H1 (cell line): Measurements from ENCODE around the gene ZNF423. TPM values are rescaled to one million over a fixed set of nuclear protein-coding genes. Genes with fewer than 3 reads are reported as not detected.

Experiments
- KDM4A ChIP-seq: IDR thresholded peaks from one replicate; pipeline ENCODE4 v1.7.1; 2012; ENCODE audit warnings: low read depth, mild to moderate bottlenecking, moderate library complexity, low read length, inconsistent platforms; ENCODE audit not compliant: severe bottlenecking
- MAFK ChIP-seq: IDR thresholded peaks from 2 replicates; pipeline ENCODE4 v1.6.1; 2012; ENCODE audit warnings: low read depth, mild to moderate bottlenecking, improper control_type of control experiment, low read length
- RAD21 ChIP-seq, 2 experiments: IDR thresholded peaks in 1 of 2; conservative IDR thresholded peaks in 1 of 2; 2 replicates each; pipeline ENCODE4 v1.6.1; 2011; ENCODE audit warnings: low read depth in 2 of 2, low read length in 2 of 2, improper control_type of control experiment in 1 of 2, inconsistent platforms in 1 of 2, mild to moderate bottlenecking in 1 of 2, moderate library complexity in 1 of 2
- SP2 ChIP-seq: IDR thresholded peaks from 2 replicates; pipeline ENCODE4 v1.6.1; 2012; ENCODE audit warnings: mild to moderate bottlenecking, low read length, inconsistent platforms
- TAF7 ChIP-seq: optimal IDR thresholded peaks from 2 replicates; pipeline ENCODE3; 2011; ENCODE audit warnings: low read depth, mild to moderate bottlenecking, inconsistent platforms, low read length, moderate library complexity, borderline replicate concordance
- TCF12 ChIP-seq: IDR thresholded peaks from 2 replicates; pipeline ENCODE4 v1.6.1; 2011; ENCODE audit warnings: low read depth, mild to moderate bottlenecking, low read length
- polyA plus RNA-seq, 7 experiments: library from polyadenylated mRNA; depleted of rRNA in 3 of 7; stranded (reverse) in 5 of 7; unstranded in 2 of 7; fragments of >200 nt in 5 of 7; fragments of 200-250 nt in 2 of 7; gene quantifications; 1 replicate in 5 of 7; 2 replicates in 1 of 7; 4 replicates in 1 of 7; pipeline versions ENCODE4 v1.2.1 to v1.2.3, GENCODE V29; 2011 to 2013; ENCODE audit warnings: missing spikeins in 2 of 7, mixed read lengths in 2 of 7
- total RNA-seq: library from RNA; stranded (reverse); fragmentation: NEBNext Ultra II Directional; extraction: Animal tissue kit (Norgen Biotek cat#: 25700); gene quantifications from 2 replicates; pipeline ENCODE4 v1.2.1, GENCODE V29; 2021
- TF ChIP-seq, protein P1 (sequence below): fragments of 300-600 bp; sonication (generic); IDR thresholded peaks from 2 replicates; pipeline ENCODE4 v1.7.1; 2012; ENCODE audit warnings: low read length, moderate library complexity, mild to moderate bottlenecking, inconsistent platforms; ENCODE audit not compliant: insufficient replicate concordance
- TF ChIP-seq, protein P2 (sequence below), 3 experiments: IDR thresholded peaks; 1 replicate in 2 of 3; 2 replicates in 1 of 3; pipeline versions ENCODE4 v1.5.1 to v1.6.1; 2011; ENCODE audit warnings: low read length in 3 of 3, mild to moderate bottlenecking in 3 of 3, inconsistent platforms in 2 of 3, low read depth in 1 of 3, moderate library complexity in 1 of 3; ENCODE audit not compliant: insufficient read depth in 1 of 3; ENCODE audit errors: control extremely low read depth in 1 of 3

ZNF423 gene
- total and polyA plus RNA-seq, 2 of the 8 experiments (the other 6 are each of a cell fraction or from before 2014, with no cell fraction given), result 38.2 to 52.3 TPM

GRCh38 chr16:49726155-49726554 lies 129.8 kb downstream of the ZNF423 start (continued):
- TF ChIP-seq, protein P1, sequence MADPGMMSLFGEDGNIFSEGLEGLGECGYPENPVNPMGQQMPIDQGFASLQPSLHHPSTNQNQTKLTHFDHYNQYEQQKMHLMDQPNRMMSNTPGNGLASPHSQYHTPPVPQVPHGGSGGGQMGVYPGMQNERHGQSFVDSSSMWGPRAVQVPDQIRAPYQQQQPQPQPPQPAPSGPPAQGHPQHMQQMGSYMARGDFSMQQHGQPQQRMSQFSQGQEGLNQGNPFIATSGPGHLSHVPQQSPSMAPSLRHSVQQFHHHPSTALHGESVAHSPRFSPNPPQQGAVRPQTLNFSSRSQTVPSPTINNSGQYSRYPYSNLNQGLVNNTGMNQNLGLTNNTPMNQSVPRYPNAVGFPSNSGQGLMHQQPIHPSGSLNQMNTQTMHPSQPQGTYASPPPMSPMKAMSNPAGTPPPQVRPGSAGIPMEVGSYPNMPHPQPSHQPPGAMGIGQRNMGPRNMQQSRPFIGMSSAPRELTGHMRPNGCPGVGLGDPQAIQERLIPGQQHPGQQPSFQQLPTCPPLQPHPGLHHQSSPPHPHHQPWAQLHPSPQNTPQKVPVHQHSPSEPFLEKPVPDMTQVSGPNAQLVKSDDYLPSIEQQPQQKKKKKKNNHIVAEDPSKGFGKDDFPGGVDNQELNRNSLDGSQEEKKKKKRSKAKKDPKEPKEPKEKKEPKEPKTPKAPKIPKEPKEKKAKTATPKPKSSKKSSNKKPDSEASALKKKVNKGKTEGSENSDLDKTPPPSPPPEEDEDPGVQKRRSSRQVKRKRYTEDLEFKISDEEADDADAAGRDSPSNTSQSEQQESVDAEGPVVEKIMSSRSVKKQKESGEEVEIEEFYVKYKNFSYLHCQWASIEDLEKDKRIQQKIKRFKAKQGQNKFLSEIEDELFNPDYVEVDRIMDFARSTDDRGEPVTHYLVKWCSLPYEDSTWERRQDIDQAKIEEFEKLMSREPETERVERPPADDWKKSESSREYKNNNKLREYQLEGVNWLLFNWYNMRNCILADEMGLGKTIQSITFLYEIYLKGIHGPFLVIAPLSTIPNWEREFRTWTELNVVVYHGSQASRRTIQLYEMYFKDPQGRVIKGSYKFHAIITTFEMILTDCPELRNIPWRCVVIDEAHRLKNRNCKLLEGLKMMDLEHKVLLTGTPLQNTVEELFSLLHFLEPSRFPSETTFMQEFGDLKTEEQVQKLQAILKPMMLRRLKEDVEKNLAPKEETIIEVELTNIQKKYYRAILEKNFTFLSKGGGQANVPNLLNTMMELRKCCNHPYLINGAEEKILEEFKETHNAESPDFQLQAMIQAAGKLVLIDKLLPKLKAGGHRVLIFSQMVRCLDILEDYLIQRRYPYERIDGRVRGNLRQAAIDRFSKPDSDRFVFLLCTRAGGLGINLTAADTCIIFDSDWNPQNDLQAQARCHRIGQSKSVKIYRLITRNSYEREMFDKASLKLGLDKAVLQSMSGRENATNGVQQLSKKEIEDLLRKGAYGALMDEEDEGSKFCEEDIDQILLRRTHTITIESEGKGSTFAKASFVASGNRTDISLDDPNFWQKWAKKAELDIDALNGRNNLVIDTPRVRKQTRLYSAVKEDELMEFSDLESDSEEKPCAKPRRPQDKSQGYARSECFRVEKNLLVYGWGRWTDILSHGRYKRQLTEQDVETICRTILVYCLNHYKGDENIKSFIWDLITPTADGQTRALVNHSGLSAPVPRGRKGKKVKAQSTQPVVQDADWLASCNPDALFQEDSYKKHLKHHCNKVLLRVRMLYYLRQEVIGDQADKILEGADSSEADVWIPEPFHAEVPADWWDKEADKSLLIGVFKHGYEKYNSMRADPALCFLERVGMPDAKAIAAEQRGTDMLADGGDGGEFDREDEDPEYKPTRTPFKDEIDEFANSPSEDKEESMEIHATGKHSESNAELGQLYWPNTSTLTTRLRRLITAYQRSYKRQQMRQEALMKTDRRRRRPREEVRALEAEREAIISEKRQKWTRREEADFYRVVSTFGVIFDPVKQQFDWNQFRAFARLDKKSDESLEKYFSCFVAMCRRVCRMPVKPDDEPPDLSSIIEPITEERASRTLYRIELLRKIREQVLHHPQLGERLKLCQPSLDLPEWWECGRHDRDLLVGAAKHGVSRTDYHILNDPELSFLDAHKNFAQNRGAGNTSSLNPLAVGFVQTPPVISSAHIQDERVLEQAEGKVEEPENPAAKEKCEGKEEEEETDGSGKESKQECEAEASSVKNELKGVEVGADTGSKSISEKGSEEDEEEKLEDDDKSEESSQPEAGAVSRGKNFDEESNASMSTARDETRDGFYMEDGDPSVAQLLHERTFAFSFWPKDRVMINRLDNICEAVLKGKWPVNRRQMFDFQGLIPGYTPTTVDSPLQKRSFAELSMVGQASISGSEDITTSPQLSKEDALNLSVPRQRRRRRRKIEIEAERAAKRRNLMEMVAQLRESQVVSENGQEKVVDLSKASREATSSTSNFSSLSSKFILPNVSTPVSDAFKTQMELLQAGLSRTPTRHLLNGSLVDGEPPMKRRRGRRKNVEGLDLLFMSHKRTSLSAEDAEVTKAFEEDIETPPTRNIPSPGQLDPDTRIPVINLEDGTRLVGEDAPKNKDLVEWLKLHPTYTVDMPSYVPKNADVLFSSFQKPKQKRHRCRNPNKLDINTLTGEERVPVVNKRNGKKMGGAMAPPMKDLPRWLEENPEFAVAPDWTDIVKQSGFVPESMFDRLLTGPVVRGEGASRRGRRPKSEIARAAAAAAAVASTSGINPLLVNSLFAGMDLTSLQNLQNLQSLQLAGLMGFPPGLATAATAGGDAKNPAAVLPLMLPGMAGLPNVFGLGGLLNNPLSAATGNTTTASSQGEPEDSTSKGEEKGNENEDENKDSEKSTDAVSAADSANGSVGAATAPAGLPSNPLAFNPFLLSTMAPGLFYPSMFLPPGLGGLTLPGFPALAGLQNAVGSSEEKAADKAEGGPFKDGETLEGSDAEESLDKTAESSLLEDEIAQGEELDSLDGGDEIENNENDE, result no peak
- TF ChIP-seq SP2, result no peak
- TF ChIP-seq, protein P2, sequence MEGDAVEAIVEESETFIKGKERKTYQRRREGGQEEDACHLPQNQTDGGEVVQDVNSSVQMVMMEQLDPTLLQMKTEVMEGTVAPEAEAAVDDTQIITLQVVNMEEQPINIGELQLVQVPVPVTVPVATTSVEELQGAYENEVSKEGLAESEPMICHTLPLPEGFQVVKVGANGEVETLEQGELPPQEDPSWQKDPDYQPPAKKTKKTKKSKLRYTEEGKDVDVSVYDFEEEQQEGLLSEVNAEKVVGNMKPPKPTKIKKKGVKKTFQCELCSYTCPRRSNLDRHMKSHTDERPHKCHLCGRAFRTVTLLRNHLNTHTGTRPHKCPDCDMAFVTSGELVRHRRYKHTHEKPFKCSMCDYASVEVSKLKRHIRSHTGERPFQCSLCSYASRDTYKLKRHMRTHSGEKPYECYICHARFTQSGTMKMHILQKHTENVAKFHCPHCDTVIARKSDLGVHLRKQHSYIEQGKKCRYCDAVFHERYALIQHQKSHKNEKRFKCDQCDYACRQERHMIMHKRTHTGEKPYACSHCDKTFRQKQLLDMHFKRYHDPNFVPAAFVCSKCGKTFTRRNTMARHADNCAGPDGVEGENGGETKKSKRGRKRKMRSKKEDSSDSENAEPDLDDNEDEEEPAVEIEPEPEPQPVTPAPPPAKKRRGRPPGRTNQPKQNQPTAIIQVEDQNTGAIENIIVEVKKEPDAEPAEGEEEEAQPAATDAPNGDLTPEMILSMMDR (IDR thresholded peaks at IDR 0.05; ENCODE audit: control extremely low read depth in 1 of 3, insufficient read depth in 1 of 3, low read depth in 1 of 3, low read length in 3 of 3), result no peak
- TF ChIP-seq MAFK, result no peak
- no peak for TF ChIP-seq TCF12
- no peak for TF ChIP-seq RAD21 (IDR thresholded peaks at IDR 0.05 in 1 of 2, conservative IDR thresholded peaks at IDR 0.05 in 1 of 2; ENCODE audit: low read depth in 2 of 2, low read length in 2 of 2)
- no peak for TF ChIP-seq KDM4A
- no peak for TF ChIP-seq TAF7
